Endothelial cell of umbilical vein (primary cell): ENCODE measurements around the gene FBXO9. TPM values are rescaled to one million over a fixed set of nuclear protein-coding genes. Genes with fewer than 3 reads are reported as not detected.

Experiments used
- polyA plus RNA-seq, 4 experiments: library from polyadenylated mRNA; depleted of rRNA in 3 of 4; stranded (reverse) in 3 of 4; unstranded in 1 of 4; fragments of >200 nt; gene quantifications; 2 replicates each; pipeline versions ENCODE4 v1.2.1 to v1.2.3, GENCODE V29; 2011 to 2012; ENCODE audit warnings: missing spikeins in 1 of 4
- small RNA-seq: library from RNA; depleted of rRNA; stranded (forward); fragments of <200 nt; gene quantifications from one replicate; pipeline ENCODE3, GENCODE V24; 2012; ENCODE audit warnings: low replicate concordance, low read depth; ENCODE audit not compliant: insufficient read depth, insufficient read length
- total RNA-seq: library from RNA; stranded (reverse); gene quantifications from 2 replicates; pipeline ENCODE4 v1.2.3, GENCODE V29; 2021

The FBXO9 gene
- total and polyA plus RNA-seq, 2 donors (not counting 3 experiments of a cell fraction or from before 2014, with no cell fraction given): 48.1 to 58.9 TPM

Small RNA genes lying within 50 kb of the gene (small RNA-seq; reads per million reads assigned to genes)
- not detected for gene RN7SL244P

Other genes with a start within 250 kb of the FBXO9 start
- not detected in 2 replicates for gene GSTA5, start 224.6 kb upstream of the FBXO9 start, total RNA-seq
- not detected in 2 replicates for gene GSTA5, start 224.6 kb upstream of the FBXO9 start, polyA plus RNA-seq
- not detected in 2 replicates for gene GSTA3, start 155.7 kb upstream of the FBXO9 start, total RNA-seq
- not detected in 2 replicates for gene GSTA3, start 155.7 kb upstream of the FBXO9 start, polyA plus RNA-seq
- 15.0 and 17.9 TPM in 2 replicates for gene GSTA4, start 70.1 kb upstream of the FBXO9 start, total RNA-seq
- 15.6 and 24.6 TPM in 2 replicates for gene GSTA4, start 70.1 kb upstream of the FBXO9 start, polyA plus RNA-seq
- 9.0 and 9.3 TPM in 2 replicates for gene CILK1, start 3.6 kb upstream of the FBXO9 start, total RNA-seq
- 4.2 and 5.1 TPM in 2 replicates for gene CILK1, start 3.6 kb upstream of the FBXO9 start, polyA plus RNA-seq
- not detected in 2 replicates for gene GCM1, start 83.4 kb downstream of the FBXO9 start, total RNA-seq
- gene GCM1, start 83.4 kb downstream of the FBXO9 start, polyA plus RNA-seq: not detected in 2 replicates